SK-N-SH treated with all-trans-retinoic acid at 6 μM for 48 hours (cell line): ENCODE measurements around the gene HAO1.
A peak's percentile ranks its signal among the peaks of the same experiment; 100 is the strongest.

Experiments used
- ATAC-seq: fragments of 200-7000 bp; cut with Tn5 transposase; 3 replicates; pipeline ENCODE4 v1.9.1; 2020; ENCODE audit warnings: mild to moderate bottlenecking, moderate library complexity
- ARNTL ChIP-seq: fragments of 450-650 bp; formaldehyde crosslinking; IDR thresholded peaks from 2 replicates; pipeline ENCODE4 v1.5.0; 2020; ENCODE audit warnings: low read depth, mild to moderate bottlenecking, moderate library complexity, borderline replicate concordance
- BACH2 ChIP-seq: fragments of 250-450 bp; sonication (Bioruptor Pico); IDR thresholded peaks from 2 replicates; pipeline ENCODE4 v1.9.0; 2021; ENCODE audit warnings: mild to moderate bottlenecking, borderline replicate concordance
- CREB5 ChIP-seq: fragments of 250-450 bp; sonication (Bioruptor Pico); IDR thresholded peaks from 2 replicates; pipeline ENCODE4 v1.5.1; 2020; ENCODE audit warnings: low read depth, mild to moderate bottlenecking, moderate library complexity
- CSDC2 ChIP-seq: fragments of 250-450 bp; sonication (Bioruptor Pico); IDR thresholded peaks from 2 replicates; pipeline ENCODE4 v1.5.0; 2020; ENCODE audit warnings: mild to moderate bottlenecking, moderate library complexity
- ESRRG ChIP-seq: fragments of 250-450 bp; sonication (Bioruptor Pico); IDR thresholded peaks from 2 replicates; pipeline ENCODE4 v1.6.1; 2021; ENCODE audit warnings: mild to moderate bottlenecking
- GLIS3 ChIP-seq: fragments of 250-450 bp; sonication (Bioruptor Pico); IDR thresholded peaks from 2 replicates; pipeline ENCODE4 v1.5.0; 2020; ENCODE audit warnings: mild to moderate bottlenecking, moderate library complexity
- ISL1 ChIP-seq: fragments of 250-450 bp; sonication (Bioruptor Pico); IDR thresholded peaks from 2 replicates; pipeline ENCODE4 v2.1.2; 2022; ENCODE audit warnings: mild to moderate bottlenecking, moderate library complexity
- OSR1 ChIP-seq: fragments of 250-450 bp; sonication (Bioruptor Pico); IDR thresholded peaks from 2 replicates; pipeline ENCODE4 v1.8.0; 2022; ENCODE audit warnings: moderate library complexity, mild to moderate bottlenecking, inconsistent platforms
- PATZ1 ChIP-seq: fragments of 250-450 bp; sonication (Bioruptor Pico); IDR thresholded peaks from 2 replicates; pipeline ENCODE4 v1.8.0; 2020; ENCODE audit warnings: mild to moderate bottlenecking, moderate library complexity, borderline replicate concordance
- PPARA ChIP-seq: fragments of 250-450 bp; sonication (Bioruptor Pico); IDR thresholded peaks from 2 replicates; pipeline ENCODE4 v1.5.0; 2020; ENCODE audit warnings: mild to moderate bottlenecking, borderline replicate concordance
- RARB ChIP-seq: fragments of 250-450 bp; sonication (Bioruptor Pico); IDR thresholded peaks from 2 replicates; pipeline ENCODE4 v1.8.0; 2021; ENCODE audit warnings: mild to moderate bottlenecking, moderate library complexity
- SNAI2 ChIP-seq: fragments of 250-450 bp; sonication (Bioruptor Pico); IDR thresholded peaks from 2 replicates; pipeline ENCODE4 v1.5.0; 2020; ENCODE audit warnings: mild to moderate bottlenecking, moderate library complexity
- TCF4 ChIP-seq: fragments of 250-450 bp; sonication (Bioruptor Pico); IDR thresholded peaks from 2 replicates; pipeline ENCODE4 v1.8.0; 2021; ENCODE audit warnings: mild to moderate bottlenecking, moderate library complexity, borderline replicate concordance
- TOX ChIP-seq: fragments of 250-450 bp; sonication (Bioruptor Pico); IDR thresholded peaks from 2 replicates; pipeline ENCODE4 v1.8.0; 2021; ENCODE audit warnings: mild to moderate bottlenecking, moderate library complexity, borderline replicate concordance
- TSHZ2 ChIP-seq: fragments of 250-450 bp; sonication (Bioruptor Pico); IDR thresholded peaks from 2 replicates; pipeline ENCODE4 v1.5.0; 2020; ENCODE audit warnings: mild to moderate bottlenecking, moderate library complexity
- ZFP3 ChIP-seq: fragments of 250-450 bp; sonication (Bioruptor Pico); IDR thresholded peaks from 2 replicates; pipeline ENCODE4 v1.5.0; 2020; ENCODE audit warnings: mild to moderate bottlenecking, moderate library complexity
- ZFP30 ChIP-seq: fragments of 450-650 bp; formaldehyde crosslinking; IDR thresholded peaks from 2 replicates; pipeline ENCODE4 v1.5.0; 2022; ENCODE audit warnings: mild to moderate bottlenecking, moderate library complexity
- ZNF565 ChIP-seq: fragments of 450-650 bp; formaldehyde crosslinking; conservative IDR thresholded peaks from 2 replicates; pipeline ENCODE4 v1.5.0; 2020; ENCODE audit warnings: low read depth, mild to moderate bottlenecking, moderate library complexity
- ZNF70 ChIP-seq: fragments of 450-650 bp; formaldehyde crosslinking; IDR thresholded peaks from 2 replicates; pipeline ENCODE4 v1.5.0; 2020; ENCODE audit warnings: mild to moderate bottlenecking, moderate library complexity
- ZNF8 ChIP-seq: fragments of 450-650 bp; formaldehyde crosslinking; IDR thresholded peaks from 2 replicates; pipeline ENCODE4 v1.5.0; 2020; ENCODE audit warnings: mild to moderate bottlenecking, moderate library complexity
- TF ChIP-seq, protein P1 (sequence below): fragments of 250-450 bp; sonication (Bioruptor Pico); IDR thresholded peaks from 2 replicates; pipeline ENCODE4 v1.5.1; 2021; ENCODE audit warnings: mild to moderate bottlenecking, moderate library complexity
- TF ChIP-seq, protein P2 (sequence below): fragments of 250-450 bp; sonication (Bioruptor Pico); IDR thresholded peaks from 2 replicates; pipeline ENCODE4 v1.8.0; 2021; ENCODE audit warnings: low read depth, mild to moderate bottlenecking, moderate library complexity, borderline replicate concordance

Gene HAO1

GRCh38 chr20:7868108-7868507 is 72.2 kb downstream of the HAO1 start:
- TF ChIP-seq ZNF565 = no peak
- TF ChIP-seq ZNF8 = no peak
- TF ChIP-seq ARNTL = no peak
- TF ChIP-seq RARB (CRISPR knock-in tag) = no peak
- TF ChIP-seq SNAI2 = no peak
- TF ChIP-seq, protein P1, sequence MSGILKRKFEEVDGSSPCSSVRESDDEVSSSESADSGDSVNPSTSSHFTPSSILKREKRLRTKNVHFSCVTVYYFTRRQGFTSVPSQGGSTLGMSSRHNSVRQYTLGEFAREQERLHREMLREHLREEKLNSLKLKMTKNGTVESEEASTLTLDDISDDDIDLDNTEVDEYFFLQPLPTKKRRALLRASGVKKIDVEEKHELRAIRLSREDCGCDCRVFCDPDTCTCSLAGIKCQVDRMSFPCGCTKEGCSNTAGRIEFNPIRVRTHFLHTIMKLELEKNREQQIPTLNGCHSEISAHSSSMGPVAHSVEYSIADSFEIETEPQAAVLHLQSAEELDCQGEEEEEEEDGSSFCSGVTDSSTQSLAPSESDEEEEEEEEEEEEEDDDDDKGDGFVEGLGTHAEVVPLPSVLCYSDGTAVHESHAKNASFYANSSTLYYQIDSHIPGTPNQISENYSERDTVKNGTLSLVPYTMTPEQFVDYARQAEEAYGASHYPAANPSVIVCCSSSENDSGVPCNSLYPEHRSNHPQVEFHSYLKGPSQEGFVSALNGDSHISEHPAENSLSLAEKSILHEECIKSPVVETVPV (CRISPR knock-in tag) = no peak
- no peak for TF ChIP-seq CREB5 (CRISPR knock-in tag)
- no peak for TF ChIP-seq TOX
- no peak for TF ChIP-seq ISL1 (CRISPR knock-in tag)
- TF ChIP-seq TCF4 (CRISPR knock-in tag) = no peak
- no peak for ATAC-seq

- no peak for ATAC-seq
- TF ChIP-seq ZFP3 (CRISPR knock-in tag) (no peak), GLIS3 (CRISPR knock-in tag) (no peak), BACH2 (no peak)
Observed at GRCh38 chr20:7866285-7866684, 74.0 kb downstream of the HAO1 start.

DNA sequence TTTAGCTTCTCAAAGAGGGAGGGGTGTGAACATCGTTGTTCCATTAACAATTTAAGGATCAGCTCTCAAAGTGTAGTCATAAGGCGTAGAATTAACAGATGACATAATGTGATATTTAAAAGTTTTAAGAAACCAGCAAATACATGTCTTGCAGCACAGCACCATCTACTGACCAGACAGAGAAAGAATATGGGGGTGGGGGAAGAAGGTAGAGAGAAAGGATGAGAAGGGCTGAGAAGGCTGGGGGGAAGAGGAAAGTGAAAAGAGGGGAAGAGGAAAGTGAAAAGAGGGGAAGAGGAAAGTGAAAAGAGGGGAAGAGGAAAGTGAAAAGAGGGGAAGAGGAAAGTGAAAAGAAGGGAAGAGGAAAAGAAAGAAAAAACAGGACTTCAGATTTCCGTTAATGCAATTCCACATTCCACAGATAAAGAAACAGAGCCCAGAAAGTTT is 80.9 kb downstream of the HAO1 start:
- peak; percentile 85 for ATAC-seq
- TF ChIP-seq ISL1 (CRISPR knock-in tag) = no peak

DNA sequence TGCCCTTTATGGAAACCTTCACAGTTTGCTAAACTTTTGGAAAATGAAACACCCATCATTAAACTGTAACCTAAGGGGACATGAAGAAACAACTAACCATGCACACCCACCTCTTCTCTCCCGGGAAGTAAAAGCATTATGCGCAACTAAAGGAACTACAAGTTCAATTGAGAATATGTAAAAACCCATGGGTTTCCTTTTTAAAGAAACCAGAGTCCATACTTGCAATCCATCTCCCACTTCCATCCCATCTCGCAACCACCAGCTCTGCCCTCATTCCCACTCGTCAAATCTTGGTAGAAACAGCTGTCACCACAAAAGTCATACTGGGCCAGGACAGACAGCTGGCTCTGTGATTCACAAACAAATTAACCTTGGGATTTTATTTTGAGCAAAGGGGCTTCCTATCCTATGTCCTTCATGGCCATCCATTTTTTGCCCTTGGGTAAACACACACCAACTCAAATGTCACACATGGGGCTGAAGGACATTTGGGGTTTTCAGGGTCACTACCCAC is 81.5 kb downstream of the HAO1 start:
- no peak for TF ChIP-seq ARNTL
- TF ChIP-seq, protein P2, sequence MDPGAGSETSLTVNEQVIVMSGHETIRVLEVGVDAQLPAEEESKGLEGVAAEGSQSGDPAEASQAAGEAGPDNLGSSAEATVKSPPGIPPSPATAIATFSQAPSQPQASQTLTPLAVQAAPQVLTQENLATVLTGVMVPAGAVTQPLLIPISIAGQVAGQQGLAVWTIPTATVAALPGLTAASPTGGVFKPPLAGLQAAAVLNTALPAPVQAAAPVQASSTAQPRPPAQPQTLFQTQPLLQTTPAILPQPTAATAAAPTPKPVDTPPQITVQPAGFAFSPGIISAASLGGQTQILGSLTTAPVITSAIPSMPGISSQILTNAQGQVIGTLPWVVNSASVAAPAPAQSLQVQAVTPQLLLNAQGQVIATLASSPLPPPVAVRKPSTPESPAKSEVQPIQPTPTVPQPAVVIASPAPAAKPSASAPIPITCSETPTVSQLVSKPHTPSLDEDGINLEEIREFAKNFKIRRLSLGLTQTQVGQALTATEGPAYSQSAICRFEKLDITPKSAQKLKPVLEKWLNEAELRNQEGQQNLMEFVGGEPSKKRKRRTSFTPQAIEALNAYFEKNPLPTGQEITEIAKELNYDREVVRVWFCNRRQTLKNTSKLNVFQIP = no peak
- TF ChIP-seq CREB5 (CRISPR knock-in tag) = no peak
- no peak for TF ChIP-seq SNAI2
- no peak for TF ChIP-seq TCF4 (CRISPR knock-in tag)
- TF ChIP-seq GLIS3 (CRISPR knock-in tag) = no peak
- TF ChIP-seq PPARA = no peak
- TF ChIP-seq ZNF70 = no peak
- TF ChIP-seq ZFP3 (CRISPR knock-in tag) = no peak
- TF ChIP-seq ESRRG (CRISPR knock-in tag) = no peak
- TF ChIP-seq TSHZ2 (CRISPR knock-in tag) = no peak
- no peak for TF ChIP-seq ZFP30 (CRISPR knock-in tag)
- TF ChIP-seq RARB (CRISPR knock-in tag) = no peak
- TF ChIP-seq PATZ1 (CRISPR knock-in tag) = no peak
- no peak for TF ChIP-seq ZNF565
- no peak for TF ChIP-seq ZNF8
- TF ChIP-seq OSR1 (CRISPR knock-in tag) = no peak
- TF ChIP-seq, protein P1 (CRISPR knock-in tag) = no peak
- TF ChIP-seq CSDC2 (CRISPR knock-in tag) = no peak
- ATAC-seq = no peak
